Type B pancreatic cell (in vitro differentiated cells): Measurements from ENCODE around the gene CRKL. TPM values are rescaled to one million over a fixed set of nuclear protein-coding genes. Genes with fewer than 3 reads are reported as not detected.

ENCODE experiments used
- DNase-seq: peaks from one replicate; pipeline ENCODE4 v3.0.0; 2021; ENCODE audit warnings: mixed read lengths; ENCODE audit not compliant: unreplicated experiment; ENCODE audit errors: extremely low spot score
- H3K27ac Mint-ChIP-seq: 2 replicates; pipeline ENCODE4 v1.8.0; 2021; ENCODE audit warnings: mild to moderate bottlenecking, mixed read lengths
- H3K27me3 Mint-ChIP-seq: 2 replicates; pipeline ENCODE4 v1.8.0; 2021; ENCODE audit warnings: mixed read lengths
- H3K36me3 Mint-ChIP-seq: 2 replicates; pipeline ENCODE4 v1.8.0; 2021; ENCODE audit warnings: mixed read lengths
- H3K4me1 Mint-ChIP-seq: one replicate; pipeline ENCODE4 v1.8.0; 2021; ENCODE audit warnings: mixed read lengths; ENCODE audit not compliant: unreplicated experiment
- H3K4me3 Mint-ChIP-seq: 2 replicates; pipeline ENCODE4 v1.8.0; 2021; ENCODE audit warnings: mild to moderate bottlenecking, mixed read lengths
- H3K9me3 Mint-ChIP-seq: 2 replicates; pipeline ENCODE4 v1.8.0; 2021; ENCODE audit warnings: mixed read lengths
- CTCF ChIP-seq: fragments of 200-600 bp; sonication (generic); conservative IDR thresholded peaks from 2 replicates; pipeline ENCODE4 v1.5.0; 2021; ENCODE audit warnings: antibody characterized with exemption, mild to moderate bottlenecking
- total RNA-seq: library from RNA; stranded (reverse); gene quantifications from 2 replicates; pipeline ENCODE4 v1.2.1, GENCODE V29; 2021; ENCODE audit warnings: low replicate concordance

Gene CRKL
- total RNA-seq, 1 donor from 2014 or later: 78.1 TPM

GRCh38 chr22:20948450-20948849 is 31.2 kb downstream of the CRKL start:
- Mint-ChIP-seq H3K27me3 (no peaks in the 10 kb centered on the region), H3K4me1 (peaks cover 39% of the 10 kb centered on the region), H3K4me3 (no peak overlapping the region), H3K27ac (peak overlapping the region; percentile 1), H3K36me3 (peaks cover 21% of the 10 kb centered on the region), H3K9me3 (no peaks in the 10 kb centered on the region)
- no peak for TF ChIP-seq CTCF
- no peak for DNase-seq

DNA sequence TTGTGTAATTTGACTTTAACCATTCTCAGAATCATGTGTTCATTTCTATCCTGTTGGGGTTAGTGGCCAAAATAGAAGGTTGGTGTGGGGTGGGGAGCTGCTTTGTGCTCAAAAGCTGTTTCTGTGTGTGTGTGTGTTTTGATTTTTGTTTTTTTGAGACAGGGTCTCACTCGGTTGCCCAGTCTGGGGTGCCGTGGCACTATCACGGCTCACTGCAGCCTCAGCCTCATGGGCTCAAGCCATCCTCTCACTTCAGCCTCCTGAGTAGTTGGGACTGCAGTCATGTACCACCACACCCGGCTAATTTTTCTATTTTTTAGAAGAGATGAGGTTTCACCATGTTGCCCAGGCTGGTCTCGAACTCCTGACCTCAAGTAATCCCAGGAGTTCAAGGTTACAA is 31.8 kb downstream of the CRKL start:
- Mint-ChIP-seq H3K4me3 (no peak overlapping the region), H3K4me1 (peaks cover 39% of the 10 kb centered on the region), H3K9me3 (no peaks in the 10 kb centered on the region), H3K27ac (no peak overlapping the region), H3K27me3 (no peaks in the 10 kb centered on the region), H3K36me3 (peaks cover 23% of the 10 kb centered on the region)
- no peak for DNase-seq
- TF ChIP-seq CTCF: no peak

DNA sequence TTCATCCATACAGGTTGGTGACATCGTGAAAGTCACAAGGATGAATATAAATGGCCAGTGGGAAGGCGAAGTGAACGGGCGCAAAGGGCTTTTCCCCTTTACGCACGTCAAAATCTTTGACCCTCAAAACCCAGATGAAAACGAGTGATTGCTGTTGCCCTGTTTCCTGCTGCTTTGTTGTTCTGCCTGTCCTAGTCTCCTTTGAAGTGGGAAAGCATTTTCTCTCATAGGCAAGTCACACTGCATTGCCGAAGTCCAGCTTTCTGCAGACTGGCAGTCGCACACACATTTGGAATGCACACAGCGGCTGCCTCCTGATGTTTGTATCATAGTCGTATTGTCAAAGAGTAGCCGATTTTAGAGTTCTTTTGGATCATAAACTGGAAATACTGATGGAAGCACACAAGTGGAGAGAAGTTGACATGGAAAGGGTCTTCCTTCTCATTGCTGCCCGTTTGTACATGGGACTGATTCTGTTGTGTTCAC is 32.5 kb downstream of the CRKL start:
- H3K36me3 Mint-ChIP-seq: peaks cover 23% of the 10 kb centered on the region
- no peak overlapping the region for H3K4me3 Mint-ChIP-seq
- H3K4me1 Mint-ChIP-seq: peaks cover 39% of the 10 kb centered on the region
- no peaks in the 10 kb centered on the region for H3K9me3 Mint-ChIP-seq
- no peak for DNase-seq
- H3K27me3 Mint-ChIP-seq: no peaks in the 10 kb centered on the region
- peak overlapping the region; percentile 34 for H3K27ac Mint-ChIP-seq
- TF ChIP-seq CTCF: no peak

DNA sequence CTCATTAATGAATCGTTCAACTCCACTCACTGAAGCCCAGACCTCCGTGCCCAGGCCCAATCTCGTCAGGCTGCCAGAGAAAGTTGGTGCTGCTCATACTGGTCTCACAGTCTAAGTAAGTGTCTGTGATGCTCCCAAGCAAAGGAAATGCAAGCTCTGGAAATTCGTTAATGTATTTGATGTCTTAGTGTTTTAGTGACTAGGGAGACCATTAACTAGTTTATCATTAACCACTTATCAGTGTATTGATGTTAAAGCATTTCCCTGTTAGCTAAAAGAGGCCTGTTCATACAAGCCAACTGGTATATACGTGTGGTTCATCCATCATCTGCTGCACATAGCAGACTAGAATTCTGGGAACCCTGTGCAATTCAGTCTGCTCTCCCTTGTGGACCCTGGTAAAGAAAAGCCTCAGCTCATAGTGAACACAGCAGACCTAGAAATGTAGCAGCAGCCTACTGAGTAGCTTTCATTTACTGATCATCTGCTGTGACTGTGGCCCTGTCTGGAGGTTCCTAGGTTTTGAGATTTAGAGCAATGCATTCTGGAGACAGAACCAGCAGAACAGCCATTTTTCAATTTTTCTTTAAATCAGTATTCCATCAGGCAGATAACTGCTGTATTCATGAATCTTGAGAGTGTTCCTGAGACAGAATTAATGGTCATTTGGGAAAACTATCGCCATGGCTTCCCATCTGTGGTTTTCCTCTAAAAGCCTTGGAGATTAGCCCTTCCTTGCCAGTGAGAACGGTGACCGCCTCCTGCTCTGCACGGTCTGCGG is 34.1 kb downstream of the CRKL start:
- no peak for DNase-seq
- Mint-ChIP-seq H3K27ac (peak overlapping the region; percentile 72), H3K4me1 (peaks cover 27% of the 10 kb centered on the region), H3K36me3 (peaks cover 18% of the 10 kb centered on the region), H3K4me3 (no peak overlapping the region), H3K27me3 (peaks cover 2% of the 10 kb centered on the region), H3K9me3 (no peaks in the 10 kb centered on the region)
- TF ChIP-seq CTCF: no peak

DNA sequence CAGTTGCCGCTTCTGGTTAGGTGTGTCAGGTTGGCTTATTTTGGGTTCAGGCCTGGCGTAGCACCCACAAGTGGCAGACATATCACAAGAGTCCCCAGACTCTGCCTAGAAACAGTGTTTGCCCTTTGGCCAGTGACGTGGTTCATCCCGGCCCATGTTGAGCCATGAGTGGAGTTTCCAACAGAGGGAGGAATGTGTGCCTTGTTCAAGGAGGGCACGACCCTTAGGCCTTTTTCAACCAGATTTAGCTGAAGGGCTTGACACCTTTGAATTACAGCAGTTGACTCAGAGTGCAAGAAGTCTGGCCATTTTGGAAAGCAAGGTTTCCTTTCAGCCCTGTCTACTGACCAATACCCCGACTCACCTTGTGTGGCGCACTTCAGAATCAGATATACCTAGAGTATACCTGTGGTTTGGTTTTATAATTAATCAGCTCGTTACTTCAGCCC is 34.7 kb downstream of the CRKL start:
- Mint-ChIP-seq H3K4me1 (peaks cover 23% of the 10 kb centered on the region), H3K27ac (no peak overlapping the region), H3K27me3 (peaks cover 5% of the 10 kb centered on the region), H3K36me3 (peaks cover 14% of the 10 kb centered on the region), H3K4me3 (no peak overlapping the region), H3K9me3 (no peaks in the 10 kb centered on the region)
- no peak for TF ChIP-seq CTCF
- DNase-seq: no peak
